Inferior parietal cortex (tissue), 1 donor: ENCODE data around the gene CST7.

ENCODE experiments used
- DNase-seq: peaks from one replicate; pipeline ENCODE4 v3.0.0-alpha.2; 2016; ENCODE audit errors: extremely low spot score

CST7 gene

DNA sequence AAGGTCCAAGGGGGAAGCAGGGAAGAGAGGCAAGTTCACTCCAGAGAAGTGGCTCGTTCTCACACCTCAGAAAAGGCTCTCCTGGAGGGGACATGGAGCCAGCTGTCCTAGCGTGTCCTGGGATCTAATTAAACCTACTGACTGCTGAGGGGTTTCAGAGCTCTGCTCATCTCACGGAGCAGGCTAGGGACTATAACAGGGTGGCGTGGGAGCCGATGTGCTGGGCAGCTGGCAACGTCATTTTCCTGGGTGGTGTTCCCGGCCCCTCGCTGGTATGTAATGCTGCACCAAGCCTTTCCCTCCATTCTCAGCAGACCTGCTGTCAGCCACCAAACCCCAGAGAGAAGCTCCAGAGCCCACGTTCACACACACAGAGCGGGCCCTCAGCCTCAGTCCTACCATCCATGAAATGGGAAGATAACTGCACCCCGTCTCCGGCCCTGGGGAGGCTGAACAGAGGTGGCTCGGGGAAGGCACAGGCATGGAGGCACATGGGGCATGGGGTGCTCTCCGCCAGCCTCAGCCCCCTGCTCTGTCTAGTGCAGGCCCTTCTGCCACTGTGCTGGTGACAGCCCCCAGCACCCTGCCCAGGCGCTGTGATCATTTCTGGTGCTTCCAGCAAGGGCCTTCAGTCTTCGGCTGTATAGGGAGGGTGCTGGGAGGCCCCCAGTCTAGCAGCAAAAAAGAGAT is 1.9 kb downstream of the CST7 start:
- no peak for DNase-seq

DNA sequence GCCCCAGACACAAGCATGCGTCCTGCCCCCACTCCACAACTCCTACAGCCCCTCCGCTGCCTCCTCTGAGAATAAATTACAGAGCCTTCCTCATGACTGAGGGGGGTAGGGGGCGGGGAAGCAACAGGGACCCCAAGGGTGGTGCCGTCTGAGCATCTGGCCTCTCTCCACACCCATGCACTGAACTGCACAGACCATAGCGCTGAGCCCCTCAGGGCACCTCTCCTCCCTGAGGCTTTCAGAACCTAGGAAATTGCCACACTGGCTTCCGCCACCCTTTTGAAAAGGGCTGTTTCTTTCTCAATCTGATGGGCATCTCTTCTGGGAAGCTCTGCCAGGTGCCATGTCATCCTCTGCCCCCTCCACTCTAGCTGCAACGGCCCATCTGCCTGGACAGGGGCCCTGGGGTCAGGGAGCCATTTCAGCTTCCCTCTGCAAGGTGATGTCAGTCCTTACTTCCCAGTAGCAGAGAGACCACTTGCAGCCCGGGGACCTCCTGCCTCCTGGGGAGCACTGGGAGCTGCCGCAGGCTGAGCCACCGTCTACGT is 2.5 kb downstream of the CST7 start:
- no peak for DNase-seq

- no peak for DNase-seq
Measured at GRCh38 chr20:24952376-24953208, 3.5 kb downstream of the CST7 start.

DNA sequence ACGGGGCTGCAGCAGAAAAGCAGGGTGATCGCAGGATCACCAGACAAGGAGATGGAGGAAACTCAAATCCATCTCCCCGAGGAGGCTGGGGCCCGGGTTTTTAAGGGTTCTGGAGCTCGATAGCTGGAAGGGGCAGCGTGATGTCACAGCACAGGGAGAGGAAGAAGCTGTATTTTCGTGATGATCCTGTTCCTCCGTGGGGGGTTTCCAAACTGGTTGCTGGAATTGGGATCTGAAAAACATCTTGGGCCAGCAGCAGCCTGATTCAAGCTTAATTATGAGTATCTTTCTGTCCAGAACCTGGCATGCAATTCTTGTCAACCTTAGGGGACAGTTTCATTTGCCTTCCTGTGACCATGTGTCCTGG is 4.1 kb downstream of the CST7 start:
- no peak for DNase-seq

GRCh38 chr20:24953621-24954133 is 4.6 kb downstream of the CST7 start:
- DNase-seq: no peak

DNA sequence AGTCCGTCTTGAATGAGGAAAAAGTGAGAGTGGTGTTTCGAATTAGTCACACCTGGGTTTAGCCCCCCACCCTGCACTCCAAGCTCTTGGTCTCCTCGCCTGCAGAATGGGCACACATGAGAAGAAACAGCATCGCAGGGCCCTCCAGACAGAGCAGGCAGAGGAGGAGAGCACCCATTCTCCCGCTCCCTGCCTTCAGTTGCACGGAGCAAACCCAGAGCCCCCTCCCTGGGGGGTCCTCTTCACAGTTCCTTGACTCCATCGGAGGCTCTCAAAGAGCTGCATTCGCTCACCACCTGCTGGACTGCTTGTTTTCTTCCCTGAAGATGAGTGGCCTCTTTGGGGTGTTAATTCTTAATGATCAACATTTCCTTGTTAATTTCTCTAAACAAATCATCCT is 5.1 kb downstream of the CST7 start:
- DNase-seq: no peak

DNA sequence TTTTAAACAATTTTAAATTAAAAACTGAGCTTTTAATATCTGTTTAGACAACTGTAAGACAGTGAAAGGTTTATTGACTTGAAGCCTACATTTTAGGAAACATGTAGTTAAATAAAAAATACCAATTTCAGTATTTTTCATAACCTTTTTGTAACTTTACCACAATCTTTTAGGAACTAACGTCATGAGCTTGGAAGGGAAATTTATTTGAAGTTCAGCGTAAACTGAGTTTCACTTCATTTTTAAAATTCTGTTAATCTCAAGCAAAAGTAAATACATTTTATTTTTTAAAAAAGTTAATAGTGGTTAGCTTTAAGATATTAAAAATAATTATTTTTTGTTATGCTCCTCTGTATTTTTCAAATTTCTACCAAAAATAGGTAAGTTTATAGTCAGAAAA is 5.5 kb downstream of the CST7 start:
- no peak for DNase-seq

GRCh38 chr20:24955045-24955444 is 6.0 kb downstream of the CST7 start:
- DNase-seq: no peak

- DNase-seq: no peak
Measured at GRCh38 chr20:24956001-24956841, 7.2 kb downstream of the CST7 start.

DNA sequence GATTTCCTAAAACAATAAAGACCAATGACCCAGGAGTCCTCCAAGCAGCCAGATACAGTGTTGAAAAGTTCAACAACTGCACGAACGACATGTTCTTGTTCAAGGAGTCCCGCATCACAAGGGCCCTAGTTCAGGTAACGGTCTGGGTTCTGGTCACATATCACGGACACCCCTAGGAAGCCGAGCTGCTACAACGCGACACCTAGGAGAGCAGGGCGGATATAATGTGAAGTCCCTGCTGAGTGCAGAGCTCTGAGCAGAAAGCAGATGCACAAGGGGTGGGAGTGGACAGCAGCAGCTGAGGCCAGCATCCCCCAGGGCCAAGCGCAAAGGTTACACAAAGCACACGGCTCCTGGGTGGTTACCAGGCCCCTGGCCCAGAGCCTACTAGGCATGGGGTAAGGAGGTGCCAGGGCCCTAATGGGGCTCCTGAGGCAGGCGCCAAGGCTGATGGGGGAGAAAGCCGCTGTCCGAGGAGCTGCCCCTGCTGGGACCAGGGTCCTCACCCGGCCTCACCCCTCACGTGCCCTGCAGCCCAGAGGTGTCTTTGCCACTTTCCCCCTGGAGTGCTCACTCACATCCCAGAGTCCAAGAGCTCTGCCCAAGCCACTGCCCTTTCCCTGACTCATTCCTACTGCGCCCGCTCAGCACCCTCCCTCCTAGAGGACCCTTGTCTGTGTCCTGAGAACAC is 8.4 kb downstream of the CST7 start:
- no peak for DNase-seq

GRCh38 chr20:24958506-24959385 is 9.7 kb downstream of the CST7 start:
- DNase-seq: no peak

DNA sequence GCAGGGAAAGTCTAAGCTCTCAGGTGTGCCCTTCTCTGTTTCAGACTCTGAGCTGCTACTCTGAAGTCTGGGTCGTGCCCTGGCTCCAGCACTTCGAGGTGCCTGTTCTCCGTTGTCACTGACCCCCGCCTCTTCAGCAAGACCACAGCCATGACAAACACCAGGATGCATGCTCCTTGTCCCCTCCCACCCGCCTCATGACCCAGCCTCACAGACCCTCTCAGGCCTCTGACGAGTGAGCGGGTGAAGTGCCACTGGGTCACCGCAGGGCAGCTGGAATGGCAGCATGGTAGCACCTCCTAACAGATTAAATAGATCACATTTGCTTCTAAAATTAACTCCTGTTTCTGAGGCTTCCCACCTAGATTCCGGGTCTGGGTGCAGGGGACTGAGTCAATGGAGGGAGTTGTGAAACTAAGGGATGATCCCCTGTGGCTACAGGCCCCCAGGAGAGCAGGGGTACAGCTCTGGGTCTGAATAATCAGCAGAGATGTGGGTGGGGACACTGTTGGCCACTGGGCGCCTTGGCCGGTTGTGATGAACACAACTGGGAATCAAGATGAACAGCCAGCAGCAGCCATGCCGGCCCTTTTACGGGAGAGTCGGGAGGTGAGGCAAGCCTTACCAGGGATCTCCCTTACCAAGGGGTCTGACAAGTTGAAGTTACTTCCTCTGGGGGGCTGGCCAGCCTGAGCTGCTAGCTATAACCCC is 10.7 kb downstream of the CST7 start:
- DNase-seq: no peak

DNA sequence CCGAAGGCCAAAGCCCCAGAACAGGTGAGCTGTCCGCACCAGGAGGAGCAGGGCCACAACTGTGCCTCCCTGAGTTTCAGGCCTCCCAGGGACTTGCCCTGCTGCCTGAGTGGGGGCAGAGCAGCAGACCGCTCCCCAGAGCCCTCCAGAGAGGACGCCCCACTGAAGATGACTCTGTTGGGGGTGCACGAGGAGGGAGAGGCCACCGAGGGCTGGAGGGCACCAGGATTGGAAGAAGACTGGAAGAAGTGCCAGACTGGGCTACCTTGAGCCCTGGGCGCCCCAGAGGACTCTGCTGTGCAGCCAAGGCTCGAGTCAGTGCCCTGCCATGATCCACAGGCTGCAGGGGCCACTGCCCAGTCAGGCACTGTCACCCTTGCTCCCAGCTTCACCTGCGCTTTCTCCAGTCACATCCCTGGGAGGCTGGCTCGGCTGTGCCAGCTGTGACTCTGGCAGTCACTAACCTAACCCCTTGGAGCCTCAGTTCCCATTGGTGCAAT is 11.3 kb downstream of the CST7 start:
- no peak for DNase-seq

GRCh38 chr20:24960861-24961260 is 11.8 kb downstream of the CST7 start:
- DNase-seq: no peak

- DNase-seq: no peak
Measured at GRCh38 chr20:24961384-24962181, 12.5 kb downstream of the CST7 start.

- DNase-seq: no peak
Measured at GRCh38 chr20:24962182-24962492, 13.1 kb downstream of the CST7 start.

GRCh38 chr20:24962510-24962909 is 13.4 kb downstream of the CST7 start:
- DNase-seq: no peak

DNA sequence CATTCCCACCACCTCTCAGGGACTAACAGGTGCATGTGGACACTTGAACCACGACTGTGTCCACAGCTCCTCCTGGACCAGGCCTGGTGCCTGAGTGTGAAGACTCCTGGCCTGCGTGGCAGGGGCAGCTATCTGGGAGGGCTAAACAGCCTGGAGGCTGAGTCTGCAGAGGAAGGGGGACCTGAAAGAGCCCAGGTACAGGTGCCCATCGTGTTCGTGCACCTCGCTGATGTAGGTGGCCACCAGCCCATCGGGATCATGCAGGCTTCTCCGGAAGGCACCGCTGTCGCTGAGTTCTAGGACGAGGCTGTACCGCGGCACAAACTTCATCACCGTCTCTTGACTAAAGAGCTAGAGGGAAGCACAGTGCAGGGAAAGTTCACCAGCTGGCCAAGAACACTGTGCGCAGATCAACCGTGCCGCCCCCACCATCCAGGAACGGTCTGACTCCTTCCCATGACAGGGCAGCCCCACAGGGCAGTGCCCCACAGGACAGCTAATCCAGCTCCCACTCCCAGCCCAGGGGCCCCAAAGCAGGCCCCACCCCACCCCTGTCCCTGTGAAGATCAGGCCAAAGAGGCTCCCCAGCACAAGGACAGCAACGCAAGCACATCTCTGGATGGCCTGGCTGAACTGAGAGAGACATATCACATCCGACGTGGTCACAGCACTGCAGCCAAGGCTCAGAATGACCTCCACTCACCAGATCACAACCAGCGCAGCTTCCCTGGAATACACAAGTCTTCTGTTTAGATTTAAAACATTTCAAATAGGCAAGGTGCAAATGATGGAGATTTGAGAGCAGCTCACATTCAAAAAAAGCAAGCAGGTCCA is 14.8 kb downstream of the CST7 start:
- DNase-seq: no peak
